HG02884 (cell line): ENCODE measurements around the gene ZNF524.

Source experiments
- ATAC-seq: cut with Tn5 transposase; IDR thresholded peaks from one replicate; pipeline ENCODE4 v1.9.1; 2021; ENCODE audit warnings: mild to moderate bottlenecking, moderate library complexity; ENCODE audit not compliant: unreplicated experiment

ZNF524 gene

DNA sequence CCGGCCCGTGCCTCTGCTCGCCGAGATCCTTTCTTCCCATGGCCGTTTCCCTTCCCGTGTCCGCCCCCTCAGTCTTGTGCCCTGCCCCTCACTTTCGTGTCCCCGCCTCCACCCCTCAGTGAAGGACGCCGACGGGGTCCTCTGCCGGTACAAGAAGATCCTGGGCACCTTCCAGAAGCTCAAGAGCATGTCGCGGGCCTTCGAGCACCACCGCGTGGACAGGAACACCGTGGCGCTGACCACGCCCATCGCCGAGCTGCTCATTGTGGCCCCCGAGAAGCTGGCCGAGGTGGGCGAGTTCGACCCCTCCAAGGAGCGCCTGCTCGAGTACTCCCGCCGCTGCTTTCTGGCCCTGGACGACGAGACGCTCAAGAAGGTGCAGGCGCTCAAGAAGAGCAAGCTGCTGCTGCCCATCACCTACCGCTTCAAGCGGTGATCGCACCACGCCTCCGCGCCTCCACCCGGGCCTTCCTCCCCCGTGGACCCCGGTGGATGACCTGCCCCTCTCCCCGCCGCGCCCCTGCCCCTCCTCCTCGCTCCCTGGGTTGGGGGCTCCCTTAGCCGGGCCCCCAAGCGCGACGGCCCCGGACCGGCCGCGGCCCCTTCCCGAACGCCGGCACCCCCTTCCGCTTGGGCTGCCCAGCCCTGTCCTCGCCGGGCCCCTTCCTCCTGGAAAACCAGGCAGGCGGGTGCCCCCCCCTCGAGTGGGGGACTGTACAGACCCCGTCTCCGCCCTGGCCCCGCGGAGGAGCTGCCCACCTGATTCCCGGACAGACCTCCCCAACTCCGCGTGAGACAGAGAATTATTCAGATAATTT, 52.4 kb downstream of the ZNF524 start:
- no peak for ATAC-seq
